A549 (cell line): ENCODE measurements around the gene KCTD5. TPM values are rescaled to one million over a fixed set of nuclear protein-coding genes. Genes with fewer than 3 reads are reported as not detected.

Experiments used
- ATAC-seq, 2 experiments: fragments of 200-7000 bp in 1 of 2; fragments of >200 bp in 1 of 2; cut with Nextera tagmentation in 1 of 2; cut with Tn5 transposase in 1 of 2; 3 replicates each; pipeline versions ENCODE4 v1.8.0 to v1.9.1; 2018 to 2020; ENCODE audit warnings: mild to moderate bottlenecking in 1 of 2, moderate library complexity in 1 of 2
- CTCF ChIA-PET: fragments of 300-600 bp; sonication (Branson Sonifier 250); formaldehyde crosslinking; extraction: SDS; loops from one replicate; lab custom pipeline; 2021; ENCODE audit warnings: antibody characterized with exemption, inconsistent platforms; lab: Yijun Ruan, JAX
- POLR2A ChIA-PET: fragments of 350-600 bp; formaldehyde crosslinking; extraction: SDS; loops from one replicate; lab custom pipeline; 2021; ENCODE audit warnings: antibody characterized with exemption, inconsistent platforms; lab: Yijun Ruan, JAX
- DNase-seq, 2 experiments: peaks; one replicate each; pipeline versions ENCODE4 v3.0.0 to v3.0.0-alpha.2; 2011 to 2016; ENCODE audit warnings: low read depth in 1 of 2, low spot score in 1 of 2
- FAIRE-seq: peaks from 2 replicates; lab custom pipeline; 2011; peaks lifted over from hg19 to GRCh38; lab: Jason Lieb, UNC
- H3K27ac ChIP-seq, 2 experiments: fragments of >200 bp; sonication (Bioruptor Twin); formaldehyde crosslinking; 3 replicates each; pipeline ENCODE4 v1.5.1; 2016 to 2017
- H3K4me1 ChIP-seq: fragments of >200 bp; sonication (Bioruptor Twin); formaldehyde crosslinking; 3 replicates; pipeline ENCODE4 v1.6.1; 2016
- H3K4me2 ChIP-seq: fragments of >200 bp; sonication (Bioruptor Twin); formaldehyde crosslinking; 3 replicates; pipeline ENCODE4 v1.6.1; 2016
- H3K4me3 ChIP-seq: fragments of >200 bp; sonication (Bioruptor Twin); formaldehyde crosslinking; 3 replicates; pipeline ENCODE4 v1.5.1; 2016
- H3K9me3 ChIP-seq: fragments of >200 bp; sonication (Bioruptor Twin); formaldehyde crosslinking; 3 replicates; pipeline ENCODE4 v1.6.1; 2016
- BHLHE40 ChIP-seq: IDR thresholded peaks from 2 replicates; pipeline ENCODE4 v1.6.1; 2012; ENCODE audit warnings: low read depth, low read length, inconsistent platforms
- CBX2 ChIP-seq: fragments of 200-600 bp; sonication (generic); IDR thresholded peaks from 2 replicates; pipeline ENCODE4 v1.6.1; 2016; ENCODE audit warnings: low read depth, mild to moderate bottlenecking, borderline replicate concordance
- ELK1 ChIP-seq: fragments of 150-350 bp; IDR thresholded peaks from 2 replicates; pipeline ENCODE4 v1.6.1; 2014; ENCODE audit warnings: low read depth, mild to moderate bottlenecking, low read length
- EP300 ChIP-seq, 2 experiments: fragments of >200 bp; sonication (Bioruptor Twin); formaldehyde crosslinking; IDR thresholded peaks; 2 replicates in 1 of 2; 3 replicates in 1 of 2; pipeline ENCODE4 v1.6.1; 2016 to 2017
- ESRRA ChIP-seq: fragments of 150-350 bp; IDR thresholded peaks from 2 replicates; pipeline ENCODE4 v1.6.1; 2014; ENCODE audit warnings: mild to moderate bottlenecking, low read length, borderline replicate concordance
- FOSB ChIP-seq: fragments of 250-450 bp; sonication (Bioruptor Pico); IDR thresholded peaks from 2 replicates; pipeline ENCODE4 v1.5.0; 2020; ENCODE audit warnings: mild to moderate bottlenecking, moderate library complexity
- GATA3 ChIP-seq: IDR thresholded peaks from 2 replicates; pipeline ENCODE4 v1.6.1; 2012; ENCODE audit warnings: borderline replicate concordance
- JUNB ChIP-seq: fragments of >200 bp; sonication (Bioruptor Twin); formaldehyde crosslinking; IDR thresholded peaks from 2 replicates; pipeline ENCODE4 v1.6.1; 2016
- KDM1A ChIP-seq: fragments of 200-600 bp; sonication (generic); IDR thresholded peaks from 2 replicates; pipeline ENCODE4 v1.6.1; 2016; ENCODE audit warnings: low read depth, mild to moderate bottlenecking
- MAX ChIP-seq: IDR thresholded peaks from 2 replicates; pipeline ENCODE4 v1.6.1; 2012
- NFE2L2 ChIP-seq: fragments of 150-350 bp; conservative IDR thresholded peaks from 2 replicates; pipeline ENCODE4 v1.6.1; 2014; ENCODE audit warnings: low read length
- PBX3 ChIP-seq: IDR thresholded peaks from 2 replicates; pipeline ENCODE4 v1.6.1; 2012
- POLR2AphosphoS2 ChIP-seq: conservative IDR thresholded peaks from 2 replicates; pipeline ENCODE4 v1.6.1; 2012; ENCODE audit warnings: low read length, improper control_type of control experiment, inconsistent platforms
- REST ChIP-seq: fragments of 200-600 bp; sonication (generic); IDR thresholded peaks from 2 replicates; pipeline ENCODE4 v1.6.1; 2016; ENCODE audit warnings: antibody characterized with exemption, mild to moderate bottlenecking, moderate library complexity
- SMC3 ChIP-seq: fragments of >200 bp; sonication (Bioruptor Twin); formaldehyde crosslinking; IDR thresholded peaks from 3 replicates; pipeline ENCODE4 v1.6.1; 2018; ENCODE audit warnings: inconsistent platforms
- ZNF302 ChIP-seq: fragments of 250-450 bp; sonication (Bioruptor Pico); IDR thresholded peaks from 2 replicates; pipeline ENCODE4 v1.9.0; 2021; ENCODE audit warnings: inconsistent platforms, mild to moderate bottlenecking, moderate library complexity
- WGBS: methylation state at CpG from one replicate; pipeline ENCODE4 v1.1.6; 2017; ENCODE audit errors: missing lambda C conversion rate; 5-methylcytosine and 5-hydroxymethylcytosine counted together
- polyA plus RNA-seq, 4 experiments: library from polyadenylated mRNA; depleted of rRNA in 3 of 4; stranded (reverse); fragments of >200 nt; fragmentation: RNase III in 1 of 4; extraction: RNeasy Plus Mini Kit Qiagen cat#74134 plus additional on column Dnase treatment in 1 of 4; gene quantifications; 2 replicates in 3 of 4; 3 replicates in 1 of 4; pipeline ENCODE4 v1.2.3, GENCODE V29; 2011 to 2017

The KCTD5 gene
- polyA plus RNA-seq, 2 of the 4 experiments (the other 2 are of a cell fraction), result 22.8 to 26.1 TPM

GRCh38 chr16:2755158-2755557 is 72.8 kb downstream of the KCTD5 start:
- Histone ChIP-seq H3K9me3 (peaks cover 5% of the 10 kb centered on the region; the same call in 1 of the 3 replicates), H3K27ac (no peak overlapping the region), H3K4me3 (peak overlapping the region; percentile 75; the same call in 2 of the 3 replicates), H3K4me1 (peaks cover 33% of the 10 kb centered on the region), H3K4me2 (peak overlapping the region; percentile 94)
- no peak for TF ChIP-seq PBX3
- no peak for TF ChIP-seq REST
- no peak for TF ChIP-seq JUNB
- ChIA-PET POLR2A (interaction anchor here (1.5 kb wide), 1 partner anchor 17 kb away, joined by 3 read pairs; no protein-coding TSS in a partner anchor), CTCF (no interaction called here)
- ATAC-seq (no peak), DNase-seq (no peak), FAIRE-seq (no peak)
- WGBS, result 66% methylated on average over 3 of the region's 3 CpGs

- DNase-seq (no peak), FAIRE-seq (no peak), ATAC-seq (no peak)
- Histone ChIP-seq H3K4me2 (peak overlapping the region; percentile 94; the same call in 1 of the 3 replicates), H3K9me3 (0 out of 3 replicates have a peak, but pooled peaks cover 2% of the 10 kb centered on the region), H3K4me1 (peaks cover 27% of the 10 kb centered on the region), H3K27ac (no peak overlapping the region), H3K4me3 (no peak overlapping the region)
- TF ChIP-seq ELK1 (no peak), ESRRA (no peak), EP300 (IDR thresholded peaks at IDR 0.05) (no peak), KDM1A (no peak), ZNF302 (no peak), MAX (no peak), POLR2AphosphoS2 (no peak), PBX3 (no peak), FOSB (no peak), CBX2 (no peak), GATA3 (no peak), BHLHE40 (no peak), SMC3 (no peak), NFE2L2 (no peak)
- 93% methylated on average over 30 of the region's 30 CpGs for WGBS
- ChIA-PET CTCF (interaction anchor here (0.8 to 2.1 kb wide), 4 partner anchors 8 to 112 kb away, joined by 3 to 6 read pairs (median 4); no protein-coding TSS in a partner anchor), POLR2A (no interaction called here)
Observed at GRCh38 chr16:2756288-2757015, 74.1 kb downstream of the KCTD5 start.
